Adrenal gland (tissue), 12 donors: ENCODE results near the gene PPT2. TPM values are rescaled to one million over a fixed set of nuclear protein-coding genes. Genes with fewer than 3 reads are reported as not detected.
"Not testable (repeated sequence)": the region's sequence is repeated elsewhere in the genome, so short reads cannot be mapped to it uniquely, and the experiment has no call there.

ENCODE experiments used
- DNase-seq, 7 donors: peaks; one replicate each; pipeline ENCODE4 v3.0.0-alpha.2; 2019 to 2020
- H3K27ac ChIP-seq, 5 donors: fragments of 200-600 bp; sonication (generic) in 4 of 5; 1 replicate in 3 of 5; 2 replicates in 2 of 5; pipeline versions ENCODE4 v1.5.1 to v1.8.0; 2016 to 2020; ENCODE audit warnings: mild to moderate bottlenecking in 1 of 5
- H3K27me3 ChIP-seq: fragments of 200-600 bp; 2 replicates; pipeline ENCODE4 v1.8.0; 2021
- H3K36me3 ChIP-seq, 2 donors: fragments of 200-600 bp; replicated peaks in 1 of 2; 1 replicate in 1 of 2; 2 replicates in 1 of 2; pipeline versions ENCODE4 v1.5.1 to v1.8.0; 2018 to 2022
- H3K4me1 ChIP-seq, 2 donors: fragments of 200-600 bp; replicated peaks in 1 of 2; 1 replicate in 1 of 2; 2 replicates in 1 of 2; pipeline versions ENCODE4 v1.5.1 to v1.8.0; 2018 to 2021
- H3K4me3 ChIP-seq, 4 donors: fragments of 200-600 bp; sonication (generic) in 3 of 4; one replicate each; pipeline ENCODE4 v1.5.1; 2016 to 2018
- H3K9me3 ChIP-seq, 3 donors: fragments of 200-600 bp; sonication (generic) in 1 of 3; replicated peaks in 1 of 3; 1 replicate in 2 of 3; 2 replicates in 1 of 3; pipeline versions ENCODE4 v1.5.1 to v1.8.0; 2016 to 2021
- POLR2A ChIP-seq, 2 donors: fragments of 450-650 bp; IDR thresholded peaks; one replicate each; pipeline ENCODE4 v1.6.1; 2017; ENCODE audit warnings: antibody characterized with exemption in 2 of 2, mild to moderate bottlenecking in 2 of 2, moderate library complexity in 1 of 2
- WGBS, 4 donors: extraction: QIAGEN DNeasy Blood & Tissue Kit in 2 of 4; methylation state at CpG; one replicate each; pipeline versions ENCODE4 v1.1.5 to v1.1.7; 2013 to 2017; 5-methylcytosine and 5-hydroxymethylcytosine counted together
- intact Hi-C, 2 donors: fragments of 100-400 bp; cut with DNase I; formaldehyde crosslinking; loops; one replicate each; pipeline versions ENCODE4 v1.14.1 to v1.15.0; 2022 to 2023
- polyA plus RNA-seq, 3 donors: library from polyadenylated mRNA; stranded (reverse); fragments of 200-250 nt in 2 of 3; fragments of 350-450 nt in 1 of 3; fragmentation: Illumina TruSeq in 1 of 3; extraction: RNeasy Lipid Tissue Mini Kit (QIAGEN cat#74804) in 1 of 3; gene quantifications; one replicate each; pipeline ENCODE4 v1.2.3, GENCODE V29; 2013 to 2014
- total RNA-seq, 9 donors: library from RNA; depleted of rRNA in 4 of 9; stranded (reverse); fragments of >200 nt in 4 of 9; fragments of 120-200 nt in 1 of 9; fragmentation: NEBNext Ultra II Directional in 1 of 9; extraction: Animal tissue kit (Norgen Biotek cat#: 25700) in 1 of 9; gene quantifications; one replicate each; pipeline versions ENCODE4 v1.1.0 to v1.2.4, GENCODE V29; 2013 to 2023
- TF ChIP-seq, protein P1 (sequence below), 6 experiments: fragments of 450-650 bp in 4 of 6; fragments of 200-600 bp in 2 of 6; sonication (generic) in 1 of 6; IDR thresholded peaks; 1 replicate in 5 of 6; 2 replicates in 1 of 6; pipeline versions ENCODE4 v1.5.1 to v1.8.0; 2016 to 2021; ENCODE audit warnings: antibody characterized with exemption in 6 of 6, mild to moderate bottlenecking in 2 of 6, moderate library complexity in 1 of 6
- donor health status: healthy with polysubstance abuse.
- donor health status: Bipolar disorder and iron deficiency.
- donor health status: DM: yes; HTN: yes; CAD: no.
- donor health status: DM: no; HTN: no; CAD: no.
- donor health status: DM: no; HTN: no; CAD: no.
- donor health status: DM: yes; HTN: yes; CAD: no.

Gene PPT2
- total and polyA plus RNA-seq, 12 donors = 10.4 to 33.6 (median 23.1) TPM

DNA sequence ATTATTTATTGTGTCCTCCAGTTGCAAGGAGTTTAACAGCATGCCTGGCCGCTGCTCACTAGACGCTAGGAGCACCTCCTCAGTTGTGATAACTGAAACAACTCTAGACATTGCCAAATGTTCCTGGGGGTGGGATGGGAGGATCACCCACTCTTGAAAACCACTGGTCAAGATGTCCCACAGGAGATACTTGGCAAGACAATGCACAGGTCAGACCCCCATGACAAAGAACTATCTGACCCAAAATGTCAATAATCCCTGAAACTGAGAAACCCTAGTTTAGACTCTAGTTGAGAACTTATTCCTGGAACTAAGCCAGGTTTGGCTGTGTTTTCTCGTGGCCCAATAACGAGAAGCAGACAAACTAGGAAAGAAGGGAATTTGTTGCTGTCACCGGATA, 14.4 kb upstream of the PPT2 start:
- no peak for TF ChIP-seq POLR2A (IDR thresholded peaks at IDR 0.05)
- TF ChIP-seq, protein P1, sequence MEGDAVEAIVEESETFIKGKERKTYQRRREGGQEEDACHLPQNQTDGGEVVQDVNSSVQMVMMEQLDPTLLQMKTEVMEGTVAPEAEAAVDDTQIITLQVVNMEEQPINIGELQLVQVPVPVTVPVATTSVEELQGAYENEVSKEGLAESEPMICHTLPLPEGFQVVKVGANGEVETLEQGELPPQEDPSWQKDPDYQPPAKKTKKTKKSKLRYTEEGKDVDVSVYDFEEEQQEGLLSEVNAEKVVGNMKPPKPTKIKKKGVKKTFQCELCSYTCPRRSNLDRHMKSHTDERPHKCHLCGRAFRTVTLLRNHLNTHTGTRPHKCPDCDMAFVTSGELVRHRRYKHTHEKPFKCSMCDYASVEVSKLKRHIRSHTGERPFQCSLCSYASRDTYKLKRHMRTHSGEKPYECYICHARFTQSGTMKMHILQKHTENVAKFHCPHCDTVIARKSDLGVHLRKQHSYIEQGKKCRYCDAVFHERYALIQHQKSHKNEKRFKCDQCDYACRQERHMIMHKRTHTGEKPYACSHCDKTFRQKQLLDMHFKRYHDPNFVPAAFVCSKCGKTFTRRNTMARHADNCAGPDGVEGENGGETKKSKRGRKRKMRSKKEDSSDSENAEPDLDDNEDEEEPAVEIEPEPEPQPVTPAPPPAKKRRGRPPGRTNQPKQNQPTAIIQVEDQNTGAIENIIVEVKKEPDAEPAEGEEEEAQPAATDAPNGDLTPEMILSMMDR (IDR thresholded peaks at IDR 0.05) = no peak
- H3K9me3 ChIP-seq = no peaks in the 10 kb centered on the region
- peaks cover 0 to 6% of the 10 kb centered on the region in 2 donors for H3K4me1 ChIP-seq
- H3K36me3 ChIP-seq = no peaks in the 10 kb centered on the region
- no peak overlapping the region for H3K4me3 ChIP-seq
- no peaks in the 10 kb centered on the region for H3K27me3 ChIP-seq
- H3K27ac ChIP-seq = no peak overlapping the region
- WGBS, 4 donors = 55 to 66% (median 60%) methylated on average over 5 of the region's 5 CpGs
- no peak for DNase-seq
- intact Hi-C loops = no loop called here

DNA sequence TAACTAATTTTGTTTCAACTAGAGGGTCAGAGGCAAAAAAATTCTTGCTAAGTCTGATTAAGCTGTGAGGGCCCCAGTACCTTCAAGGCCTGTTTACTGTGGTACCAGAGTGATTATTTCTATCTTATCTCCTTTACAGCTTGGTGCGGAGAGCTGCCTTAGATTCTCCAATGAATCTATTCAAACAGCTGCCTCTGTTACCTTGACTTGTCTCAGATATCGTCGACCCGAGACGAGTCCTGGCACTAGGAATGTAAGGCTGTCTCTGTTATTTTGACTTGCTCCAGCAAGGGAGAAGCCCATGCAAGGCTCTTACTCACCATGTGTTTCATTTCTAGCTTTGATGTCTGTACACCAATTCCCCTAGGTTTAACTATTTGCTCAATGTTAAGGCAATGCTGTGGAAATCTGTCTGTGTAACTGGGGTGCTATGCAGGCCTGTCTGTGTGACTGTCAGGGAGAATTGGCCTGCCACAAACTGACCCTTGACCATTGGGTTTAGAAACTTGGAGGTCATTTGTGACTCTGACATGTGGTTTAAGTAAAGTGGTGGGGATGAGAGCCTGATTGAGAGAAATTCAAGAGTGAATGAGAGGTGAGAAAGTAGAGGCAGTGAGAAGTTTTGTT, 13.4 kb upstream of the PPT2 start:
- peak overlapping the region in 2 of 5 donors; percentile 17 to 32 for H3K27ac ChIP-seq
- no peaks in the 10 kb centered on the region for H3K9me3 ChIP-seq
- H3K4me3 ChIP-seq = no peak overlapping the region
- no peaks in the 10 kb centered on the region for H3K27me3 ChIP-seq
- intact Hi-C loops = no loop called here
- H3K36me3 ChIP-seq = no peaks in the 10 kb centered on the region
- H3K4me1 ChIP-seq = peaks cover 0 to 6% of the 10 kb centered on the region in 2 donors
- peak in 4 of 7 donors; percentile 66 to 75 (median 72) for DNase-seq
- TF ChIP-seq, protein P1 (IDR thresholded peaks at IDR 0.05) = no peak
- no peak for TF ChIP-seq POLR2A (IDR thresholded peaks at IDR 0.05)
- 15 to 44% (median 34%) methylated on average over 5 of the region's 5 CpGs for WGBS, 4 donors

DNA sequence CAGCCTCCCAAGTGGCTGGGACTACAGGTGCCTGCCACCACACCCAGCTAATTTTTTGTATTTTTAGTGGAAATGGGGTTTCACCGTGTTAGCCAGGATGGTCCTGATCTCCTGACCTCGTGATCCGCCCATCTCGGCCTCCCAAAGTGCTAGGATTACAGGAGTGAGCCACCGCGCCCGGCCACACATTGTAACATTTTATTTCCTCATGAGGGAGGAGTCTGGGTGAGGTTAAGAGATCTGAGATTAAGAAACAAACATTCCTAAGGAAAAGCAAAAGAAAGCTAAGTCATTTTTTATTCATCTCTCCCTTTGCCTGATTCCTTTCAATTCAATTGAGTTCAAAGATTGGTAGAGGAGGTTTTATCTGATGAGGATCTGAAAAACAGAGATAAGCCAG, 9.7 kb upstream of the PPT2 start:
- H3K27me3 ChIP-seq, H3K36me3 ChIP-seq, DNase-seq, H3K9me3 ChIP-seq, H3K27ac ChIP-seq, H3K4me3 ChIP-seq, H3K4me1 ChIP-seq, intact Hi-C loops: not testable (repeated sequence)
- WGBS, 4 donors = 68 to 88% (median 85%) methylated on average over 5 to 7 of the region's 7 CpGs

DNA sequence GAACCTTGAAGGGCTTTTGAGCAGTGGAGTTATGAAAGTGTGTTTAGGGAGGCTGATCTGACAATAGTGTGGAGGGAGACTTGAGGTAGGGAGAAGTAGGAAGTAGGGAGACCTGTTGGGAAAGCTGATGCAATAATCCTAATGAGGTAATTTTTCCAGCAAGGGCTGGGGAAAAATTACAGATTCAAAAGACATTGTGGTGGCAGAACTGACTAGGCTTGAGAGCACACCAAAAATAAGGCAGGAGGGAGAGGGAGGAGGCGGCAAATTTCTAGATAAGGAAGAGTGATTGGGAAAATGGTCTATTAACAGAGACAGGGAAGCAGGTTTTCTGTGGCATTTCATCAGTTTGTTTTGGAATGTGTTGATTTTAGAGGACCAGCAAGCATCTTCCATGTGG, 7.7 kb upstream of the PPT2 start:
- no peaks in the 10 kb centered on the region for H3K27me3 ChIP-seq
- intact Hi-C loops = no loop called here
- H3K4me3 ChIP-seq = no peak overlapping the region
- no peak overlapping the region for H3K27ac ChIP-seq
- TF ChIP-seq, protein P1 (IDR thresholded peaks at IDR 0.05) = no peak
- TF ChIP-seq POLR2A (IDR thresholded peaks at IDR 0.05) = no peak
- no peaks in the 10 kb centered on the region for H3K4me1 ChIP-seq
- WGBS, 4 donors = 74 to 95% (median 86%) methylated on average over 1 of the region's 1 CpG
- no peak for DNase-seq
- no peaks in the 10 kb centered on the region for H3K36me3 ChIP-seq
- H3K9me3 ChIP-seq = no peaks in the 10 kb centered on the region

DNA sequence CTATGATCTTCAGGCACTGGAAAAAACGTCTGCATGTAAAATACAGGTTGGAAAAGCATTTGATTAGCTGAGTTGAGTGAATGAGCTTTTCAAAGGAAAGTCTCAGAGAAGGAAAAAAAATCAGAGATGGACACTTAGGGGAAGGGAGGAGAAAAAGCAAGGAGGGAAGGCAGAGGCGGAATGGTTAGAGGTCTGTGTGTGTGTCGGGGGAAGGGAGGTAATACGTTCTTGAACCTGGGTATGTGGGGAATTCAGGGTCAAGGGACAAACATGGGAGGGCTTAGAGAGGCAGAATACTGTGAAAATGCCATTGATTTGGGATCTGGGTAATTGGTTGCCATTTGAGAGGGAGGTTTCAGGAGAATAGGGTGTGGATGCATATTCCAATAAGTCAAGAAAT, 7.3 kb upstream of the PPT2 start:
- no peaks in the 10 kb centered on the region for H3K4me1 ChIP-seq
- H3K9me3 ChIP-seq = no peaks in the 10 kb centered on the region
- H3K27me3 ChIP-seq = no peaks in the 10 kb centered on the region
- TF ChIP-seq, protein P1 (IDR thresholded peaks at IDR 0.05) = no peak
- no peak for TF ChIP-seq POLR2A (IDR thresholded peaks at IDR 0.05)
- DNase-seq = no peak
- WGBS, 4 donors = 38 to 56% (median 52%) methylated on average over 4 of the region's 4 CpGs
- H3K36me3 ChIP-seq = no peaks in the 10 kb centered on the region
- intact Hi-C loops = no loop called here
- H3K4me3 ChIP-seq = no peak overlapping the region
- no peak overlapping the region for H3K27ac ChIP-seq
